ENCODE data around the gene RPTOR. TPM values are rescaled to one million over a fixed set of nuclear protein-coding genes. Genes with fewer than 3 reads are reported as not detected.

The RPTOR gene
- total RNA-seq, 1 experiment from 2014 or later = 46.2 TPM

GRCh38 chr17:80517641-80518040 lies 27.0 kb upstream of the RPTOR start:
- Histone ChIP-seq H3K4me3 (ENCODE audit: low read length) (no peak overlapping the region), H3K4me1 (ENCODE audit: insufficient read depth, low read length) (no peaks in the 10 kb centered on the region), H2AFZ (ENCODE audit: low read length) (no peak overlapping the region), H3K27ac (ENCODE audit: low read length) (no peak overlapping the region), H3F3A (ENCODE audit: low read length, unreplicated experiment) (no peaks in the 10 kb centered on the region), H3K36me3 (ENCODE audit: low read depth, low read length) (no peaks in the 10 kb centered on the region), H3K27me3 (ENCODE audit: low read length) (no peaks in the 10 kb centered on the region), H3K9me3 (ENCODE audit: low read length) (no peaks in the 10 kb centered on the region), H3K79me2 (ENCODE audit: low read length) (no peaks in the 10 kb centered on the region), H4K20me1 (ENCODE audit: low read length) (no peaks in the 10 kb centered on the region), H3K9me2 (replicated peaks; ENCODE audit: low read length) (no peaks in the 10 kb centered on the region), H3K9ac (ENCODE audit: low read length) (no peak overlapping the region), H3K4me2 (ENCODE audit: low read length) (no peak overlapping the region)
- ChIA-PET POLR2A (ENCODE audit: unreplicated experiment) (no interaction called here), CTCF (no interaction called here)
- BruUV-seq (replicated peaks) = no TSS peak
- DNase-seq = no peak
- ATAC-seq = no peak
- intact Hi-C loops (cut with micrococcal nuclease) = no loop called here
- TF ChIP-seq CTCF (conservative IDR thresholded peaks at IDR 0.05; ENCODE audit: low read depth, low read length) (no peak), EZH2phosphoT487 (IDR thresholded peaks at IDR 0.05; ENCODE audit: borderline replicate concordance, low read length) (no peak), EZH2 (IDR thresholded peaks at IDR 0.05; ENCODE audit: low read length, unreplicated experiment) (no peak)

- no peak overlapping the region for H3K27ac ChIP-seq (ENCODE audit: low read length)
- no peaks in the 10 kb centered on the region for H3K79me2 ChIP-seq (ENCODE audit: low read length)
- peaks cover 3% of the 10 kb centered on the region; the same call in 1 of the 2 replicates for H3K27me3 ChIP-seq (ENCODE audit: low read length)
- ChIA-PET POLR2A (ENCODE audit: unreplicated experiment) (no interaction called here), CTCF (no interaction called here)
- H2AFZ ChIP-seq (ENCODE audit: low read length) = no peak overlapping the region
- DNase-seq (no peak), ATAC-seq (no peak)
- no peaks in the 10 kb centered on the region for H3K4me1 ChIP-seq (ENCODE audit: insufficient read depth, low read length)
- BruUV-seq (replicated peaks) = no TSS peak
- H3K9ac ChIP-seq (ENCODE audit: low read length) = no peak overlapping the region
- TF ChIP-seq EZH2 (IDR thresholded peaks at IDR 0.05; ENCODE audit: low read length, unreplicated experiment) (no peak), EZH2phosphoT487 (IDR thresholded peaks at IDR 0.05; ENCODE audit: borderline replicate concordance, low read length) (no peak), CTCF (conservative IDR thresholded peaks at IDR 0.05; ENCODE audit: low read depth, low read length) (no peak)
- H3K9me3 ChIP-seq (ENCODE audit: low read length) = no peaks in the 10 kb centered on the region
- H3K36me3 ChIP-seq (ENCODE audit: low read depth, low read length) = no peaks in the 10 kb centered on the region
- H3K4me2 ChIP-seq (ENCODE audit: low read length) = no peak overlapping the region
- H3K4me3 ChIP-seq (ENCODE audit: low read length) = no peak overlapping the region
- intact Hi-C loops (cut with micrococcal nuclease) = no loop called here
- no peaks in the 10 kb centered on the region for H3K9me2 ChIP-seq (replicated peaks; ENCODE audit: low read length)
- H4K20me1 ChIP-seq (ENCODE audit: low read length) = no peaks in the 10 kb centered on the region
- no peaks in the 10 kb centered on the region for H3F3A ChIP-seq (ENCODE audit: low read length, unreplicated experiment)
Measured at GRCh38 chr17:80518392-80518791, 26.2 kb upstream of the RPTOR start.

GRCh38 chr17:80519091-80519781 lies 25.4 kb upstream of the RPTOR start:
- intact Hi-C loops (cut with micrococcal nuclease) = no loop called here
- ChIA-PET CTCF (no interaction called here), POLR2A (ENCODE audit: unreplicated experiment) (no interaction called here)
- Histone ChIP-seq H2AFZ (ENCODE audit: low read length) (no peak overlapping the region), H3K4me1 (ENCODE audit: insufficient read depth, low read length) (no peaks in the 10 kb centered on the region), H3K27me3 (ENCODE audit: low read length) (peaks cover 3% of the 10 kb centered on the region; the same call in 1 of the 2 replicates), H4K20me1 (ENCODE audit: low read length) (no peaks in the 10 kb centered on the region), H3K79me2 (ENCODE audit: low read length) (no peaks in the 10 kb centered on the region), H3K4me3 (ENCODE audit: low read length) (no peak overlapping the region), H3K9me3 (ENCODE audit: low read length) (no peaks in the 10 kb centered on the region), H3K9ac (ENCODE audit: low read length) (no peak overlapping the region), H3F3A (ENCODE audit: low read length, unreplicated experiment) (no peaks in the 10 kb centered on the region), H3K27ac (ENCODE audit: low read length) (no peak overlapping the region), H3K9me2 (replicated peaks; ENCODE audit: low read length) (no peaks in the 10 kb centered on the region), H3K4me2 (ENCODE audit: low read length) (no peak overlapping the region), H3K36me3 (ENCODE audit: low read depth, low read length) (no peaks in the 10 kb centered on the region)
- ATAC-seq (no peak), DNase-seq (no peak)
- TF ChIP-seq CTCF (conservative IDR thresholded peaks at IDR 0.05; ENCODE audit: low read depth, low read length) (no peak), EZH2 (IDR thresholded peaks at IDR 0.05; ENCODE audit: low read length, unreplicated experiment) (no peak), EZH2phosphoT487 (IDR thresholded peaks at IDR 0.05; ENCODE audit: borderline replicate concordance, low read length) (no peak)
- no TSS peak for BruUV-seq (replicated peaks)
